Fibroblast of skin of left biceps (primary cell): Measurements from ENCODE around the gene FAM174B.
A peak's percentile ranks its signal among the peaks of the same experiment; 100 is the strongest.
"Not testable (repeated sequence)": the region's sequence is repeated elsewhere in the genome, so short reads cannot be mapped to it uniquely, and the experiment has no call there.

Experiments
- DNase-seq, 2 experiments: peaks; one replicate each; pipeline ENCODE4 v3.0.0-alpha.2; 2013; ENCODE audit warnings: low read depth in 2 of 2

FAM174B gene

DNA sequence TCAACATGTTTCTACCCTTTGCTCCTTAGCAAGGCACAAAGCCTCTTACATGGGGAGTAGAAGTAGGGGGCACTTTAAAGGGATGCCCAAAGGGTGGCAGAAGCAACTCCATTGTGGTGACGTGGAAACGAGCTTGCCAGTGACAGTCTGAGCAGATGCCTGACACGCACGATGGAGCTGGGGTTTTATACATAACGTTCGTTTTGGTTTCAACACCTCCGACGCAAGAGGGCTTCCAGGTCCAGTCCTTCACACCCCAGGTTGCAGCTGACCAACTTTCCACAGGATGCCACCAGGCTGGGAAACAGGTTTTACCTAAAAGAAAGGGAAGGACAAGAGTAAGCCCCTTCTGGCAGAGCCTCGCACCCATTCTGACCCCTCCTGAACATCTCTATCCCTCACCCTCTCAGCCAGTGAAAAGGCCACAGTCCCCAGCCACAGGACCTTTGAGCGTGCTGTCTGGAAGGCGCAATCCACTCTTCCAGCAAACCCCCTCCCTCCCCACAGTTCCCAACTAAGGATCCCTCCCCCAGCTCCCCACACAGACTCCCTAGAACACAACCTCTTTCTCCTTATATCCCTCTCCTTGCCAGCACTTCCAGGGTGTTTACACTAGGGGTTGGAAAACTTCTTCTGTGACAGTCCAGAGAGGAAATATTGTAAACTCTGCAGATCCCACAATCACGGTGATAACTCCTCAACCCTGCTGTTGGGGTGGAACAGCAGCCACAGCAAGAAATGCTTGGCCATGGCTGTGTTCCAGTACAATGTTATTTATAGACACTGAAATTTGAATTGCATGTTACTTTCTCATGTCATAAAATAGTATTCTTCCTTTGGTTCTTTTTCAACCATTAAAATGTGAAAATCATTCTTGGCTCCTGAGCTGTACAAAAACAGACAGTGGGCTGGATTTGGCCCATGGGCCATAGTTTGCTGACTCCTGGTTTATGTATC, 36.2 kb downstream of the FAM174B start:
- DNase-seq: peak; percentile 63 to 70

DNA sequence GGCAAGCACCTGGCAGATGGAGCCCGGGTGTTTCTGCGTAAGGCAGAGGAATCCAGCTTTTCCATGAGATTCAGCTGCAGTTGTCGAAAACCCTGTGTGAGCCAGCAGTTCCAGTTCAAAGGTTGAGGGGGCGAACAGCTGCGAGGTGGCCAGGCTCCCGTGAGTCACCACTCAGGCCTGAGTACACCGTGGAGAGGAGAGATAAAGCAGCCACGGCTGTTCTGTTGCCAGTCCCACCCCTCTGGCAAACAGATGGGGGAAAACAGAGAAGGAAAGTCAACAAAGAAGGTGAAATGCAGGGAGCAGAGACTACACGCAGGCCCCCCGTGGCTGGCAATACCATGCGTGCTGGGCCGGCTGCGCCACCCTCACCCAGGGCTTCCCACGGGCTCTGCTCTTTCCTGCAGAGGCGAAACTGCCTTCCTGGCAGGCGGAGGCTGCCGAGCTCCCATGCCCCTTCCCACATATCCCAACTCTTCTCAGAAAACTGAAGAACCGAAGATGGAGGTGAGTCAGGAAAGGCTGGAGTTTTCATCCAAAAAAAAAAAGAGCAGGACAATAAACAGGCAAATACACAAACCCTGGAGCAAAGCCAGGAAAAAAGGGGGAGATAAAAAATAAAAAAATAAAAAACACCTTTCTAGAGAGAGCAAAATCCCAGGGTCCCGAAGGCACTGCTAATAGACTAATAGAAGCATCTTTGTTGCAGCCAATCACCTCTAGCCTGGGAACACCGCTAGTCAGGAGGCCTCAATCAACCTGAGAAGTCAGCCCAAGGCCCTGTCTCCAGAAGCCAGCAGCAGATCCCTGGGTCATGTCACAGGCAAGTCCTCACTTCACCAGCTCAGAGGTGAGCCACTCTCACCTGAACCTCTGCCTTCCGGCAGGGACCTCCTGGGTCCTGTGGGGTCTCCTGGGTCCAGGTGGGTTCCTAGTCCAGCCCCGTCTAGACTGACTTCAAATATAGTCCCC, 37.7 kb downstream of the FAM174B start:
- no peak for DNase-seq

DNA sequence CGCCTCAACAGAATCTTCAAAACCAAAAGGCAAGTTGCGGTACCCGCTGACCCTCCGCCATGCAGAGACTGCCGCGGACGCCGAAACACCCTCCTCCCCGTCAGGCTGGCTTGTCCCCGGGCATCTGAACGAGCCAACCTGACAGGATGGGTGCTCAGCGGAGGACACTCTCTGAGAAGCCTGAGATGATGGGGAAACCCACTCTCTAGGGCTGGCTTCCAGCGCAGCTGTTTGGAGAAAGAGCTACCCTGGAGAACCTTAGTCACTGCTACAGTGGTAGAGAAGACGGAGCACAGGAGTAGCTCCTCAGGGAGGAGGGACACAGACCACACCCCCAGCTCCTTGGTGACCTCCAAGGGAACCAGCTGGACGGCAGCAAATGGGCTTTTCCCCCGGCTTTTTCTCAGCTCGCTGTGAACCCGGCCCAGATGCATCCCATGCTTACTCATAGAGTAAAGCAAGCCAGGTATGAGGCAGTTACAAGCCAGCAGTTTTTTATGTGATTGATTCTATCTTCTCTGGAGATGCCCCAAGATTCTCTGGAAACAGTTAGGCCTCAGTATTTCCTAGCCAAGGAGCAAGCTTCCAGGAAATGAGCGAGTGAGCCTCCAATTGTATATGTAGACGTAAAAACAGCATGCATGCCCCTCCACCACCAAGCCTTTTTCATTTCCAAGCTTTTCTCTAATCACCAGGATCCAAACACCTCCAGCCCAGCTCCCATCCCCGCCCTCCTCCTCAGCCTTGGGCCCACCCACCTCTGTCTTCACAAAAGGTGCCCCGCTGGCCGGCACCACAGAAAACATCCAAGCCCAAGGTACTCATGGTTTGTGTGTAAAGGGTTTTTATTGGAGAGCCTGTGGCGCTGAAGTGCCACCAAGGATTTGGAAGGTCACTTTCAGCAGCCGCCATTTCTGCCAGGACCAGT, 38.7 kb downstream of the FAM174B start:
- DNase-seq: no peak

DNA sequence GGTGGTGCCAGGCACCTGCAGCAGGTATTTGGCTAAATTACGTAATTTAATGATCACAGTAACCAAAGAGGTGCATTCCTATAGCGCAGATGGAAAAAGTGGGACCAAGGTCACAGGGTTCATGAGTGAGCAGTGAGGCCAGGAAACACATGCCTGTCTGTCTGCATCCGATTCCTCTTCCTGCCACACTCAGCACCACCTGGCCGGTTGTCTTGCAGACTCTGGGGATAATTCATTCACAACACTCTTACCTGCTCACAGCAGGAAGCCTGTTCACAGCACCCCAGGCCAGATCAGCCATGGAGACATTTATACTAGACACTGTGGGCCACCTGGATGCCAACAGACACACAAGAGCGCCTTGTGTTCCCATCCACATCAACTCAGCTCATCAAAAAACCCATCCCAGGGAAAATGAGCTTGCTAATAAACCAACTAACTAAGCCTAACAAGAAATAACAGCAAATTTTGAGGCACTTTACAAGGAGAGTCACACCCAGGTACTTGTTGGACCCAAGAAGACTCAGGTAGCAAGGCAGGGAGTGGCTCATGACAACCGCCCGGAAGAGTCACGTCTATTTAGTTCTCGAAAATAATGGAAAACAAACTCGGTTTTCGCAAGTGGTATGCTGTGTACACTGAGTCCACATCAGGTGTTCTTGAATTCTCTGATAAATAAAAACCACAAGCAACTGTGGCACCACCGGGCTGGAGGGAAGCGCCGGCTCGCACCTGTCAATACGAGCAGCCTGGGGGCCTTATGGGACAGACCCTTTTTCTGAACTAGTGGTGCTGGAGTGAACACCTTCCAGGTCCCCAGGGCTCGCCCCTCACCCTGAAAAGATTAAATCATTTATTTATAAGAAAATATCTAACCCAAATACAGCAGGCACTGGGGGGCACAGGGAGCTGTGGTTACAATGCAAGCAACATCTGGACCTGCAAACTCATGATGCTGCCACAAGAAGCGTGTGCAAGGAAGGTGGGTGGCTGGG, 40.5 kb downstream of the FAM174B start:
- no peak for DNase-seq

DNA sequence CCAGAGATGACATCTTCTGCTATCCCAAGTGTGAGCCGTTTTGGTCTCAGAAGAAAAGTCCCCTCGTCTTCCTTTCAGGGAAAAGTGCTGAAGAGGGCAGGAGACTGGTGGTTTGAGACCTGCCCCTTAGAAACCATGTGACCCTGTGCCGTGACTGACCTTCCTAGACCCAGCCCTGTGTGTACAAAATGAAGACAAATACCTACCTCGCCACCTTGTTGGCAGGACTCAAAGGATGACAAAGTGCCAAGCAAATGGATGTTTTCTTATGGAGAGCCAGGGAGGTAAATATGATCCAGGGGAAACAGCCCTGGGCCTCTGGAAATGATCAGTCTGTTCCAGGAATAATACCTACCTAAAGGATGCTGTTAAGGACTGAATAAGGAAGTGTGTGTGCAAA, 41.3 kb downstream of the FAM174B start:
- no peak for DNase-seq

DNA sequence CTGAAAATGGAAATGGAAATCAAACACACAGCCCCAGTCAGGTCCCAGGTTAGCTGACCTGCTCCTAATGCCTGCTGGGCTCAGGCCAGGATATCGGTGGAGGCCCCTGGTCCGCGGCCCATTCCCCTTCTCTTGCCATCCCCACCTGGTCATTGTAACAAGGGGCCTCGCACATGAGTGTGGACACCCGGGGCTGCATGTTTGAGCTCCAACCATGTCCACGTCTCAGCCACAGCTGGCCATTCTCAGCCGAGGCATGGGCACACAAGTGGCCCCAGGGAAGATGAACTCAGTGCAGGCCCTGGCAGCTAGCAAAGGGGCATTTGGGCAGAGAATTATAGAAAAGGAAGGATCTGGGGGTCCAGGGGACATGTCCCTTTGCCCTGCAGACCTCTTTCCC, 41.7 kb downstream of the FAM174B start:
- DNase-seq: no peak

DNA sequence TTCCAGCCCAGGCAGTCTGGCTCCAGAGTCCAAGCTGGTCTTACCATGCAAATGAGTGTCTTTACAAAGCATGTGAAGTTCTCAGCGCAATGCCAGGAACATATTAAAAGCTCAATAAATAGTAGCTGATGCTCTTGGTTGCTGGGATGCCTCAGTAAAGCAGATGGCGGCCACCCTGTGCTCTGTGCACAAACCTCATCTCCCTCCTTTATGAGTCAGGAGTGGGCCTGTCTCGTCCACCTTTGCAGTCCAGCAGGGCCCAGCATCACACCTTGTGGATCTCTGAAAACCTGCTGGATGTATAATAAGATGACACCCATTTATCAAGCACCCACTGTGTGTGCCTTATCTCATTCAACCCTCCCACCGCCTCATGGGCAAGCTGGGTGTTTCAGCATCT, 42.7 kb downstream of the FAM174B start:
- no peak for DNase-seq

DNA sequence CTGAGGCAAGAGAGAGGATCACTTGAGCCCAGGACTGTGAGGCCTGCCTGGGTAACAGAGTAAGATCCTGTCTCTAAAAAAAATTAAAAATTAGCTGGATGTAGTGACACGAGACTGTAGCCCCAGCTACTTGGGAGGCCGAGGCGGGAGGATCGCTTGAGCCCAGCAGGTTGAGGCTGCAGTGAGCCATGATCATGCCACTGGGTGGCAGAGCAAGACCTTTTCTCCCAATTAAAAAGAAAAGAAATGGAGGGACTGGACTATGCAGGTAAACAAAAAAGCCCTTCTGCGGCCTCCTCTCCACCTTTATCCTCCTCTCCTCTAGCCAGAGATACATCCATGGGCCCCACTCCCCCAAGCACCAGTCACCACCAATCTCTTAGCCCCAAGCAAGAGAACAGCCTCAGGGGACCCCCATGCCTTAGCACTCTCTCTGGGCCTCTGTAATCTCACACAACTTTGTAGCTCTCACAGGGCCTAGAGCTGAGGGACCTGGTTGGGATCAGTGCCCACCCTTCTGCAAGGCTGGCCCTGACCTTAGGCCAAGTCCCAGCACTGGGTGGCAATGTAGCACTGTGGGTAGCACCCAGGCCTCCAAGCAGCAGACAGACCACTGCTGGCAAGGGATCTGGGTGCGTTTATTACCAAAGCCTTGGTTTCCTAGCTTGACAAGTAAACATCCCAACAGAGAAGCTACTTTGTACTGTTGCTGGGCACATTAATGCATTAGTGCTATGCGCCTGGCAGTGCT, 43.4 kb downstream of the FAM174B start:
- DNase-seq: no peak

DNA sequence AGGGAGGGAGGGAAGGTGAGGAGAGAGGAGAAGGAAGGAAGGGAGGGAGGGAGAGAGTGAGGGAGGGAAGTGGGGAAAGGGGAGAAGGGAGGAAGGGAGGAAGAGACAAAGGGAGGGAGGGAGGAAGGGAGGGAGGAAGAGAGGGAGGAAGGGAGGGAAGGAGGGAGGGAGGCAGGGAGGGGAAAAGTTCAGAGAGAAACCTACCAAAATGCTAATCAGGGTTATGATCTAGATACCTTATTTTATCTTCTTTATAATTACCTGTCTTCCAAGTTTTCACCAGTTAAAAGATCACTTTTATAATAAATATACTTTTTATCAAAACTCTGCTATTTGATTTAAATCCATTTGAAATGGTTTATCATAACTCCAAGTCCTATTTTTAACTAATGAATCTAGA, 44.4 kb downstream of the FAM174B start:
- no peak for DNase-seq

DNA sequence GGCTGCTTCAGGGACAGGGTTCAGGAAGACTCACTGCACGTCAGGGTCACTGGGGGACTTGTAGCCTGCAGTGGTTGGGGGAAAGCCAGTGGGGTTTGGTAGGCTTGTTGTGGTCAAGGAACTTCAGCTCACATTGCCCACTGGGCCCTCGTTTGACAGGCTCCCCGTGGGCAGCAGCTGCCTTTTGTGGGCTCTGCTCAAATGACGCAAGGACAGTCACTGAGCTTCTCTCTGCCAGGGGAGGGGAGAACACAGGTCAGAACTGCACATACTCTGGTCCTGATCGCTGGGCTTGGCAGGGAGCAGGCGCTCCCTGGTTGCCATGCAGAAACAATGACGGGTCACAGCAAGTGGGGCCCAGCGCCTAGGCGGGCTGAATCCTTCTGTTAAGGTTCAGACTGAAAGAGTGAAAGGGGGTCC, 45.5 kb downstream of the FAM174B start:
- DNase-seq: no peak

DNA sequence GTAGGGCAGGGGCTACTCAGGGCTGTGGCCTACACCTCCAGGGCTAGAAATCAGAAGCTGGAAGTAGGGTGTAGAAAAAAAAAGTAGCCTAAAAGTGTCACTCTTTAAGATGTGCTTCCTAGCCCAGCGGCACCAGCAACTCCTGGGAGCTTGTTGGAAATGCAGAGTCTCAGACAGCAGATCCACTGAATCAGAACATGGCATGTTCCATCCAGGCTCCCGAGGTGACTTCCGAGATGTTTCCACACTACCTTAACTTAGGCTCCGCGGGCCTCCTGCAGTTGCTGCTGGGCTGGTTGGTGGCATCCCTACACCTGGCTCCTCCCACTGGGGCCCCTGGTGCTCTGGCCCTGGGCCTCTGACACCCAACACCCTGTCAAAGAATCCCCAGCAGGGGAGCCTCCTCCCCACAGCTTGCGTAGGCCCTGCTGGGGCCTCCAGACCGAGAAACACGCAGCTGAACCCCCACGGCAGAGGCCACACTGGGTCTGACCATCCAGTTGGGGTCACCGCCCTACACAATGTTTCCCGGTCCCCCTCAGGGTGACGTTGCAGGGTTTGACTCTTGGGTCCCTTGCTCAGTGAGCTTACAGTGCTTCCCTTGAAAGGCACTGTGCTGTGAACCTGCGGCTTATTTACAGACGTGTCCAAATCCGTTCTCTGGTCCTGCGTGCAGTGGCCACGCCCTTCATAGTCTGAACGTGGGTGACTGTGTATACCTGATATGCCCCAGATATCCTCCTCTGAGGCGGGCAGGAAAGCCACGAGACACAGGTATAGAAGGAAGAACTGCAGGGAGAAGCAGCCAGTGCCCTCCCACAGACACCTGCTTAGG, 46.5 kb downstream of the FAM174B start:
- DNase-seq: no peak

DNA sequence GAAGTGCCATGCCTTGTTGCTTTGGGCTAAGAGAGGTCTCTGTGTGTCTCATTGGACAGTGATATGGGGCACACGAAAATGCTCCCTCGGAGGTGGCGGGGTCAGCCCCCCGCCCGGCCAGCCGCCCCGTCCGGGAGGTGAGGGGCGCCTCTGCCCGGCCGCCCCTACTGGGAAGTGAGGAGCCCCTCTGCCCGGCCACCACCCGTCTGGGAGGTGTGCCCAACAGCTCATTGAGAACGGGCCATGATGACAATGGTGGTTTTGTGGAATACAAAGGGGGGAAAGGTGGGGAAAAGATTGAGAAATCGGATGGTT, 48.8 kb downstream of the FAM174B start:
- DNase-seq: not testable (repeated sequence)

DNA sequence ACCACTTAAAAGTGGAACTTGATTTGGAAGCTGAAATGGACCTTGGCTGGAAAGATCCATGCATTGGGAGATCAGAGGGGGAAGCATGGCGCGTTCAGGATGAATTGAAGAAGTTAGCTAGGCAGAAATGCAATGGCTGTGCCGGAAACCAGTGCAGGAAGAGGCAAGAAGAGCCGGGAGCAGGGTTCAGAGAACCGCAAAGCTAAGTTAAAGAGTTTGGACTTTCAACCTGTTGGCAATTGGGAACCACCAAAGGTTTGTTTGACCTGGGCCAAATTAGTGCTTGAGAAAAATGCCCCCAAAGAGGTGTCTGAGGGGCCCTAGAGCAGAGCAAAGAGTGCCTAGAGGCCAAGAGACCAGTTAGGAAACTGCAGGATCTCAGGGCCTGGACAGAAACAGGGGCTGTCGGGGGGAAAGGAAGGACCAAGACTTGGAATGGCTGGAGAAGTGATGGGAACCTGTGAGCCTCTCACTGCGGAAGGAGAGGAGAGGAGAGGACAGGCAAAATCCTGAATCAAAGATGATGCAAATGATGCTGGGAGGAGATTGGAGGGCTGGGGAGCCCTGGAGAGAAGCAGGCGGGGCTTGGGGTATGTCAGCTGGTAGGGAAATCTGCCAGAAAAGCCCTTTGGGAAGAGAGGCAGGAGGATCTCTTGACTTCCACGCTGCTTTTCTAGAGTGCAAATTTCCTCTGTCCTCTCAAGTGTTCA, 49.3 kb downstream of the FAM174B start:
- no peak for DNase-seq

DNA sequence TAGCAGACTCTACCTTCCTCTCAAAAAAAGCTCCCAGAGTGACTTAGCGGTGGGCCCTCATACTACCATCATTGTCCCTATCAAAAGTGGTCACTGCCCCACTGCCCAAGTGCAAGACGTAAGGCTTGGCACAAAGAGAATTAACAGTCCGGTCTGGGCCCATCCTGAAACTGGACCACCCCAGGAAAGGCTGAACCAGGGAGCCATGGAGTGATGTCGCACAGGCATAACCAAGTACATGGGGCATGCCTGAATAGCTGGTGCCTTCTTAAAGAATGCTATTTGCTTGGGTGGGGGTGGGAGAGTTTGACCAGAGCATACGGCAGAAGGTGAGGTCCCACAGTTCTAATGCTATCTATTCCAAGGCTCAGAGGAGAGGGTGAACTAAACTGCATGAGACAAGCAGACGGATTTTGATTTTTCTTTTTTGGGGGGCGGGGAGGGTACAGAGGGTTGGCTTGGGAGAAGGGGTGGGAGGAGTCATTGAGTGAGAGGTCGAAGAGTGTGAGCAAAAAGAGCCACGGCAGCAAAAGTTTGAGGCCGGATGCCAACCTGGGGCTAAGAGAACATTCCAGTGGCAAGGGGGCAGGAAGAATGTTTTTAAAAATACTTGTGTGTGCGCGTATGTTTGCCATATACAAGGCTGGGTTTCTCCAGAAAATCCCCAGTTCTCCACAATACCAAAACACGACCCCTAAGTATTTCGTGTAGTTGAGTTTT, 50.2 kb downstream of the FAM174B start:
- DNase-seq: no peak

DNA sequence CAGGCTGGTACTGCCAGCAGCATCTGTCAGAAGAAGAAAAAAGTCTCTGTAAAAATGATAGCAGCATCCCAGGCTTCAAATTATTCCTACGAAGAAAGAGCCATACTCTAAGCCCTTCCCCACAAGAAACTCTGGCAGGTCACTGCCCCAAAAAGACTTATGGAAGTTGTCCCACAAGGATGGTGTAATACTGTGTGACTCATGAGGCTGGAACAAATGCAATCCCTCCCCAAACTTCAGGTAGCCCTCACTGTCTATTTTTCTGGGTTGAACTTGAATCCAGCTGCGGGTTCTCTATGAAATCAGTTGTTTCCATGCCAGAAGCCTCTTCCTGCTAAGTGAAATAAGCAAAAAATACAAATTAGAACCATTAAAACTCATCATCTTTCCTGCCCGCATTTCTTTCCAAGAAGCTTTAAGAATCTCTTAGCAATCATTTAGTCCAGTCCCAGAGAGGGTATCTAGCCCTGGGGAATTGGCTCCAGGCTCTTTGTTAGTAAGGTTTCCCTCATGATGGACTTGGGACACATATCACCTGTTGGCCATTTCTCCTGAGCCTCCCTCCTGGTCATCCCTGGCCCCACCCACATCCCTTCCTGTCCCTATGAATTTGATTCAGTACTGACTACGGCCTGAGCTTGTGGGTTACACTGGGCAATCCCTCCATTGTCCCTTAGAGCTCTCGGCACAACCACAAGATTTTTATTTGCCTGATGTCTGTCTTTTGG, 51.7 kb downstream of the FAM174B start:
- no peak for DNase-seq

DNA sequence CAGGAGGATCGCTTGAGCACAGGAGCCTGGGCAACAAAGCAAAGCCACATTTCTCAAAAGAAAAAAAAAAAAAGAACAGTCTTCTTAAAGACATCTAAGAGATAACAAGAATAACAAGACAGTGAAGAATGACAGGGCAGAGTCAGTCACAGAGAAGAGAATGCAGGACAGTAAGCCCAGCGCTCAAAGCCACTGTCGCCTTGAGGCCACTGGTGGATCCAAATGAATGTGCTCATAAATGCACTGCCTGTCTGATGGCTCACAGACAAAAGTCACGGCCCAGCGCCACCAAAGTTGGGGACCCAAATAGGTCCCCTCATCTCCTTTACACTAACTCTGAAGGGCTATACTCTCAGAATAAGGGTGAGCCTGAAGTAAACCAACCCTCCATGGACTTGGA, 52.3 kb downstream of the FAM174B start:
- DNase-seq: no peak

DNA sequence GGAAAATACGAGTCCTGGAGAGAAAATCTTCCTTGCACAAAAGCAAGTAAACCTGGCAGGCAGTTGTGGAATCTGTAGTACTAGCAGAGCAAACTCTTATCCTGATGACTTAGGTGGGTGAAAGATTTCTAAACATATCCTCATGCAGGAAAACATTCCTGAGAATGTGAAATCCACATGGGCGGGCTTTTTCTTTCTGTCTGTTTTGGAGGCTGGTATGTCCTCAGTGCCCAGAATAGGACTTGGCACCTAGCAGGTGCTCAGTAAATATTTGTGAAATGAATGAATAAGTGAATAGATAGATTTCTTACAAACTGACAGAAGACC, 53.3 kb downstream of the FAM174B start:
- no peak for DNase-seq
